ENCODE data around the gene PIMREG. TPM values are rescaled to one million over a fixed set of nuclear protein-coding genes. Genes with fewer than 3 reads are reported as not detected.

Gene PIMREG
- total RNA-seq, 1 experiment from 2014 or later = 41.2 TPM

DNA sequence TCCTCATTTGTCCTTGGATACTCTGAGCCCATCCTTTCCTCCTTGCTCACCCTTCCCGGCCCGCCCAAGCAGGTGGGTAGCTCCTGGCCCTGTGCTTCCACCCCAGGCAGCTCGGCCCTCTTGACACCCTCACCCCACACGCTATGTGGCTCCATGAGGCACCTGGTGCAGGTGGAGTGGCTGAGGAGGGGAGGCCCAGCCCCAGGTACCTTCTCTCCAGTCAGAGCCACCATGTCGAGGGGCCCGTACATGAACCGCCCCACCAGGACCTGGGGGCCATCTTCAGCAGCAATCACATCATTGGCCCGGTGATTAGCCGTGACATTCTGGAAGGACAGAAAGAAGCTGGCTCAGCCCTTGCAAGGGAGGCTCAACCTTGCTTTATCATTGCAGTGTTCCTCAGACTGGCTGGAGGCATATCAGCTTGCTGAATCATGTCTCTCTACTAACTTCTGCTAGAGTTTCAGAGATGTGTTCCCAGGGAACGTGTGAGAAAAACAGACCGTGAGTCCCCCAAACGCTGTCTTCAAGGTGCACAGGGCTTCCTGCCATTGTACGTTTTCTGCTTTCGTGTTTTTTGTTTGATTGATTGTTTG is 20.3 kb downstream of the PIMREG start:
- ATAC-seq = no peak
- intact Hi-C loops (cut with micrococcal nuclease; ENCODE audit: unreplicated experiment) (no loop called here), in situ Hi-C loops (cut with HindIII; ENCODE audit: low pct_unique_long_range_greater_than_20kb, low sequenced_read_pairs) (no loop called here)
- Histone ChIP-seq H3K36me3 (ENCODE audit: control insufficient read depth, insufficient read depth, low read length) (no peaks in the 10 kb centered on the region), H3K4me3 (ENCODE audit: low read depth in 2 of 2, low read length in 2 of 2) (no peak overlapping the region), H3K4me1 (ENCODE audit: control insufficient read depth, insufficient read depth, low read length) (no peaks in the 10 kb centered on the region), H3K9me3 (ENCODE audit: control insufficient read depth, insufficient read depth, low read depth, low read length) (no peaks in the 10 kb centered on the region), H3K27me3 (ENCODE audit: control insufficient read depth, insufficient read depth, low read length) (no peaks in the 10 kb centered on the region), H3K27ac (ENCODE audit: low read length) (no peak overlapping the region)
- TF ChIP-seq POLR2AphosphoS5 (IDR thresholded peaks at IDR 0.05; ENCODE audit: low read depth, low read length) (no peak), SIN3A (IDR thresholded peaks at IDR 0.05; ENCODE audit: borderline replicate concordance, insufficient read depth, low read depth, low read length) (no peak), TCF7L2 (IDR thresholded peaks at IDR 0.05; ENCODE audit: low read depth, low read length) (no peak)
- TF ChIP-seq, protein P1, sequence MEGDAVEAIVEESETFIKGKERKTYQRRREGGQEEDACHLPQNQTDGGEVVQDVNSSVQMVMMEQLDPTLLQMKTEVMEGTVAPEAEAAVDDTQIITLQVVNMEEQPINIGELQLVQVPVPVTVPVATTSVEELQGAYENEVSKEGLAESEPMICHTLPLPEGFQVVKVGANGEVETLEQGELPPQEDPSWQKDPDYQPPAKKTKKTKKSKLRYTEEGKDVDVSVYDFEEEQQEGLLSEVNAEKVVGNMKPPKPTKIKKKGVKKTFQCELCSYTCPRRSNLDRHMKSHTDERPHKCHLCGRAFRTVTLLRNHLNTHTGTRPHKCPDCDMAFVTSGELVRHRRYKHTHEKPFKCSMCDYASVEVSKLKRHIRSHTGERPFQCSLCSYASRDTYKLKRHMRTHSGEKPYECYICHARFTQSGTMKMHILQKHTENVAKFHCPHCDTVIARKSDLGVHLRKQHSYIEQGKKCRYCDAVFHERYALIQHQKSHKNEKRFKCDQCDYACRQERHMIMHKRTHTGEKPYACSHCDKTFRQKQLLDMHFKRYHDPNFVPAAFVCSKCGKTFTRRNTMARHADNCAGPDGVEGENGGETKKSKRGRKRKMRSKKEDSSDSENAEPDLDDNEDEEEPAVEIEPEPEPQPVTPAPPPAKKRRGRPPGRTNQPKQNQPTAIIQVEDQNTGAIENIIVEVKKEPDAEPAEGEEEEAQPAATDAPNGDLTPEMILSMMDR (IDR thresholded peaks at IDR 0.05) = no peak
- TF ChIP-seq, protein P2, sequence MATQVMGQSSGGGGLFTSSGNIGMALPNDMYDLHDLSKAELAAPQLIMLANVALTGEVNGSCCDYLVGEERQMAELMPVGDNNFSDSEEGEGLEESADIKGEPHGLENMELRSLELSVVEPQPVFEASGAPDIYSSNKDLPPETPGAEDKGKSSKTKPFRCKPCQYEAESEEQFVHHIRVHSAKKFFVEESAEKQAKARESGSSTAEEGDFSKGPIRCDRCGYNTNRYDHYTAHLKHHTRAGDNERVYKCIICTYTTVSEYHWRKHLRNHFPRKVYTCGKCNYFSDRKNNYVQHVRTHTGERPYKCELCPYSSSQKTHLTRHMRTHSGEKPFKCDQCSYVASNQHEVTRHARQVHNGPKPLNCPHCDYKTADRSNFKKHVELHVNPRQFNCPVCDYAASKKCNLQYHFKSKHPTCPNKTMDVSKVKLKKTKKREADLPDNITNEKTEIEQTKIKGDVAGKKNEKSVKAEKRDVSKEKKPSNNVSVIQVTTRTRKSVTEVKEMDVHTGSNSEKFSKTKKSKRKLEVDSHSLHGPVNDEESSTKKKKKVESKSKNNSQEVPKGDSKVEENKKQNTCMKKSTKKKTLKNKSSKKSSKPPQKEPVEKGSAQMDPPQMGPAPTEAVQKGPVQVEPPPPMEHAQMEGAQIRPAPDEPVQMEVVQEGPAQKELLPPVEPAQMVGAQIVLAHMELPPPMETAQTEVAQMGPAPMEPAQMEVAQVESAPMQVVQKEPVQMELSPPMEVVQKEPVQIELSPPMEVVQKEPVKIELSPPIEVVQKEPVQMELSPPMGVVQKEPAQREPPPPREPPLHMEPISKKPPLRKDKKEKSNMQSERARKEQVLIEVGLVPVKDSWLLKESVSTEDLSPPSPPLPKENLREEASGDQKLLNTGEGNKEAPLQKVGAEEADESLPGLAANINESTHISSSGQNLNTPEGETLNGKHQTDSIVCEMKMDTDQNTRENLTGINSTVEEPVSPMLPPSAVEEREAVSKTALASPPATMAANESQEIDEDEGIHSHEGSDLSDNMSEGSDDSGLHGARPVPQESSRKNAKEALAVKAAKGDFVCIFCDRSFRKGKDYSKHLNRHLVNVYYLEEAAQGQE (IDR thresholded peaks at IDR 0.05; ENCODE audit: insufficient read depth in 1 of 2, low read depth in 2 of 2, low read length in 1 of 2) = no peak
- no TSS peak for BruUV-seq (replicated peaks)
- CTCF ChIA-PET = no interaction called here
- no peak for DNase-seq (ENCODE audit: low read depth, low spot score)
- POLR2A ChIA-PET = no interaction called here

DNA sequence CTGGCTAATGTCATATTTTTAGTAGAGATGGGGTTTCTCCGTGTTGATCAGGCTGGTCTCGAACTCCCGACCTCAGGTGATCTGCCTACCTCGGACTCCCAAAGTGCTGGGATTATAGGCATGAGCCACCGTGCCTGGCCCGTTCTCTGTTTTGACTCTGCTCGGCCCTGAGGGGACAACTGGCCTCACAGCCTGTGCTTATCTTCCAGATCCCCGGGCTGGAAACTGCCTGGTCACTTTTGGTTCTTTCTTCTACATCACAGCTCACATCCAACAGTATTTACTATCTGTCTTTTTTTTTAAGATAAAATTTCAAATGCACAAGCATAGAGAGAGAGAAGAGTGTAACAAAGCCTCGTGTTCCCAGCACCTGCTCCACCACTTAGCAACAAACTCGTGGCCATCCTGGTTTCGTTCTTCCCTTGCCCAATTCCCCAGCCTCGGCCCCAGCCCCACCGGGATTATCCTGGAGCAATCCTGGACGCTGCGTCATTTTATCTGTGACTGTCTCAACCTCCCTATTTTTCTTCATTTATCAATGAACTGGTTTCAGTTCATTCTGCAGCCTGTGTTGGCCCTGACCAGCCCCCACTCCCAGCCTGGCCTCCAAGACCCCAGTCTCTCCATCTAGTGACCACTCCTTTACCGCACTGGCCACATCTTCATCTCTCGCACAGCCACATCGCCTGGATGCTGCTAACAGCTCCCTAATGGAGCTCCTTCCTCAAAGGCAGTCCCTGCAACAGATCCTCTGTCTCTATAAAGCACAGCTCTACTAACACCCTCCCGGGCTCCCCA is 21.1 kb downstream of the PIMREG start:
- H3K27me3 ChIP-seq (ENCODE audit: control insufficient read depth, insufficient read depth, low read length) = no peaks in the 10 kb centered on the region
- H3K36me3 ChIP-seq (ENCODE audit: control insufficient read depth, insufficient read depth, low read length) = no peaks in the 10 kb centered on the region
- intact Hi-C loops (cut with micrococcal nuclease; ENCODE audit: unreplicated experiment) (no loop called here), in situ Hi-C loops (cut with HindIII; ENCODE audit: low pct_unique_long_range_greater_than_20kb, low sequenced_read_pairs) (no loop called here)
- ATAC-seq (no peak), DNase-seq (ENCODE audit: low read depth, low spot score) (no peak)
- H3K27ac ChIP-seq (ENCODE audit: low read length) = no peak overlapping the region
- ChIA-PET POLR2A (no interaction called here), CTCF (no interaction called here)
- no peaks in the 10 kb centered on the region for H3K9me3 ChIP-seq (ENCODE audit: control insufficient read depth, insufficient read depth, low read depth, low read length)
- no peaks in the 10 kb centered on the region for H3K4me1 ChIP-seq (ENCODE audit: control insufficient read depth, insufficient read depth, low read length)
- no peak overlapping the region for H3K4me3 ChIP-seq (ENCODE audit: low read depth in 2 of 2, low read length in 2 of 2)
- BruUV-seq (replicated peaks) = no TSS peak
- TF ChIP-seq POLR2AphosphoS5 (IDR thresholded peaks at IDR 0.05; ENCODE audit: low read depth, low read length) = no peak
- TF ChIP-seq, protein P1 (IDR thresholded peaks at IDR 0.05) = no peak
- TF ChIP-seq SIN3A (IDR thresholded peaks at IDR 0.05; ENCODE audit: borderline replicate concordance, insufficient read depth, low read depth, low read length) = no peak
- TF ChIP-seq, protein P2 (IDR thresholded peaks at IDR 0.05; ENCODE audit: insufficient read depth in 1 of 2, low read depth in 2 of 2, low read length in 1 of 2) = no peak
- no peak for TF ChIP-seq TCF7L2 (IDR thresholded peaks at IDR 0.05; ENCODE audit: low read depth, low read length)
